ENCODE data around the gene DCBLD1.

DCBLD1 gene

GRCh38 chr6:117512056-117512828 is 29.8 kb downstream of the DCBLD1 start:
- Histone ChIP-seq H3F3A (ENCODE audit: insufficient read depth) (no peaks in the 10 kb centered on the region), H3K27me3 (ENCODE audit: low read length) (no peaks in the 10 kb centered on the region), H3K9me3 (ENCODE audit: insufficient read depth, low read length) (no peaks in the 10 kb centered on the region), H3K79me2 (ENCODE audit: insufficient read depth, low read length) (no peaks in the 10 kb centered on the region), H2AFZ (ENCODE audit: low read depth, low read length, severe bottlenecking) (no peak overlapping the region), H3K9ac (ENCODE audit: low read length) (no peak overlapping the region), H3K27ac (ENCODE audit: low read depth, low read length) (no peak overlapping the region), H3K4me2 (ENCODE audit: low read depth, low read length, poor library complexity, severe bottlenecking) (no peak overlapping the region), H4K20me1 (ENCODE audit: low read depth, low read length) (no peaks in the 10 kb centered on the region), H3K9me2 (replicated peaks; ENCODE audit: insufficient read depth, low read length) (no peaks in the 10 kb centered on the region), H3K4me3 (ENCODE audit: insufficient read depth, low read length, poor library complexity, severe bottlenecking) (no peak overlapping the region), H3K36me3 (ENCODE audit: low read length) (no peaks in the 10 kb centered on the region)
- TF ChIP-seq CTCF (IDR thresholded peaks at IDR 0.05; ENCODE audit: insufficient read depth, low read length, poor library complexity, severe bottlenecking) (no peak), EZH2phosphoT487 (conservative IDR thresholded peaks at IDR 0.05; ENCODE audit: low read length) (no peak)

GRCh38 chr6:117512987-117513573 is 30.6 kb downstream of the DCBLD1 start:
- Histone ChIP-seq H3K9ac (ENCODE audit: low read length) (no peak overlapping the region), H3K27ac (ENCODE audit: low read depth, low read length) (no peak overlapping the region), H4K20me1 (ENCODE audit: low read depth, low read length) (no peaks in the 10 kb centered on the region), H3K27me3 (ENCODE audit: low read length) (no peaks in the 10 kb centered on the region), H3K36me3 (ENCODE audit: low read length) (no peaks in the 10 kb centered on the region), H3K9me3 (ENCODE audit: insufficient read depth, low read length) (no peaks in the 10 kb centered on the region), H3K9me2 (replicated peaks; ENCODE audit: insufficient read depth, low read length) (no peaks in the 10 kb centered on the region), H3K4me2 (ENCODE audit: low read depth, low read length, poor library complexity, severe bottlenecking) (no peak overlapping the region), H3F3A (ENCODE audit: insufficient read depth) (no peaks in the 10 kb centered on the region), H3K4me3 (ENCODE audit: insufficient read depth, low read length, poor library complexity, severe bottlenecking) (no peak overlapping the region), H2AFZ (ENCODE audit: low read depth, low read length, severe bottlenecking) (no peak overlapping the region), H3K79me2 (ENCODE audit: insufficient read depth, low read length) (no peaks in the 10 kb centered on the region)
- TF ChIP-seq CTCF (IDR thresholded peaks at IDR 0.05; ENCODE audit: insufficient read depth, low read length, poor library complexity, severe bottlenecking) (no peak), EZH2phosphoT487 (conservative IDR thresholded peaks at IDR 0.05; ENCODE audit: low read length) (no peak)

- no peak overlapping the region for H3K4me3 ChIP-seq (ENCODE audit: insufficient read depth, low read length, poor library complexity, severe bottlenecking)
- H3K9me3 ChIP-seq (ENCODE audit: insufficient read depth, low read length): no peaks in the 10 kb centered on the region
- H3K27me3 ChIP-seq (ENCODE audit: low read length): no peaks in the 10 kb centered on the region
- no peak overlapping the region for H3K4me2 ChIP-seq (ENCODE audit: low read depth, low read length, poor library complexity, severe bottlenecking)
- no peak for TF ChIP-seq EZH2phosphoT487 (conservative IDR thresholded peaks at IDR 0.05; ENCODE audit: low read length)
- no peak for TF ChIP-seq CTCF (IDR thresholded peaks at IDR 0.05; ENCODE audit: insufficient read depth, low read length, poor library complexity, severe bottlenecking)
- no peaks in the 10 kb centered on the region for H3K36me3 ChIP-seq (ENCODE audit: low read length)
- H3K9ac ChIP-seq (ENCODE audit: low read length): no peak overlapping the region
- no peaks in the 10 kb centered on the region for H3K9me2 ChIP-seq (replicated peaks; ENCODE audit: insufficient read depth, low read length)
- H4K20me1 ChIP-seq (ENCODE audit: low read depth, low read length): no peaks in the 10 kb centered on the region
- no peak overlapping the region for H3K27ac ChIP-seq (ENCODE audit: low read depth, low read length)
- no peaks in the 10 kb centered on the region for H3F3A ChIP-seq (ENCODE audit: insufficient read depth)
- H2AFZ ChIP-seq (ENCODE audit: low read depth, low read length, severe bottlenecking): no peak overlapping the region
- H3K79me2 ChIP-seq (ENCODE audit: insufficient read depth, low read length): no peaks in the 10 kb centered on the region
Observed at GRCh38 chr6:117513778-117514365, 31.4 kb downstream of the DCBLD1 start.
